ENCODE data around the gene GJC1.

- TF ChIP-seq POLR2A (IDR thresholded peaks at IDR 0.05) (no peak), CTCF (IDR thresholded peaks at IDR 0.05 in 4 of 5, conservative IDR thresholded peaks at IDR 0.05 in 1 of 5) (no peak)
Observed at GRCh38 chr17:44871556-44871955, 41.5 kb upstream of the GJC1 start.

Measured in gastrocnemius medialis (tissue), 4 donors.